Hepatic stellate cell (primary cell): ENCODE measurements around the gene CDH20.
A peak's percentile ranks its signal among the peaks of the same experiment; 100 is the strongest.

ENCODE experiments used
- DNase-seq: peaks from one replicate; pipeline ENCODE4 v3.0.0; 2011; ENCODE audit warnings: low spot score

Gene CDH20

GRCh38 chr18:61426492-61427053 lies 93.3 kb downstream of the CDH20 start:
- no peak for DNase-seq

DNA sequence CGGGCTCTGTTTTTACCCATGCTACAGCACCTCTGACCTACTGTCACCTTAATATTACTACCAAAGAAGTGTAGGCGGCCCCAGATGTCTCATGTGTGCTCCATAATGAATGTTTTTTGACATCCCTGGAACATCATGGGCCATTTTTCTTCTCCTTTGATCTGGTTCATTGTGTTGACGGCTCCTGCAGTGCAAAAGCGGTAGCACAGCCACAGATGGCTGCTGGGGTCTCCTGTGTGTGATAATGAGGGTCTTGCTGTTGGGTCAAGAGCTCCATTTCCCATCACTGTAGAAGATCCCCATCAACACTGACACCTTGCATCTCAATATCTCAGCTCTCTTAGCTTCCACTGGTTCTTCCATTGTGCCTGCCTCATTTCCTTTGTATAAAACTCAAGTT lies 95.0 kb downstream of the CDH20 start:
- no peak for DNase-seq

DNA sequence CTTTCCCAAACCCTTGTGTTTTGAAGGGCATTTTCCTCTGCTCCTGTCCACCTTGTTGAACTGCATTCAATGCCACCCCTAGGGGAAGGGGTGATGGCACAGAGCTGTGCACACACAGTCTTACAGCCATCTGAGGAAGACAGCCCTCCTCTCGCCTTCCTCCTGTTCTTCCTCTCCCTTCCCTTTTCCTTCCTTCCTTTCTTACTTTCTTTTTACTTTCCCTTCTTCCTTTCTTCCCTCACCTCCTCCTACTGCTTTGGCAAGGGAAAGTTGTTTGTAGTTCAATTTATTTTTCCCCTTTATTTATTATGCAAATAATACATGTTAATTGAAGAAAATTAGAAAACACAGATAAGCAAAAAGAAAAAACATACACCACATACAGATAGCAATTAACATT lies 99.4 kb downstream of the CDH20 start:
- no peak for DNase-seq

- peak; percentile 7 for DNase-seq
These were observed 101.9 kb downstream of the CDH20 start for GRCh38 chr18:61435064-61435652.

GRCh38 chr18:61443081-61443725 lies 110.0 kb downstream of the CDH20 start:
- DNase-seq: no peak

GRCh38 chr18:61448316-61448715 lies 115.1 kb downstream of the CDH20 start:
- DNase-seq: no peak

DNA sequence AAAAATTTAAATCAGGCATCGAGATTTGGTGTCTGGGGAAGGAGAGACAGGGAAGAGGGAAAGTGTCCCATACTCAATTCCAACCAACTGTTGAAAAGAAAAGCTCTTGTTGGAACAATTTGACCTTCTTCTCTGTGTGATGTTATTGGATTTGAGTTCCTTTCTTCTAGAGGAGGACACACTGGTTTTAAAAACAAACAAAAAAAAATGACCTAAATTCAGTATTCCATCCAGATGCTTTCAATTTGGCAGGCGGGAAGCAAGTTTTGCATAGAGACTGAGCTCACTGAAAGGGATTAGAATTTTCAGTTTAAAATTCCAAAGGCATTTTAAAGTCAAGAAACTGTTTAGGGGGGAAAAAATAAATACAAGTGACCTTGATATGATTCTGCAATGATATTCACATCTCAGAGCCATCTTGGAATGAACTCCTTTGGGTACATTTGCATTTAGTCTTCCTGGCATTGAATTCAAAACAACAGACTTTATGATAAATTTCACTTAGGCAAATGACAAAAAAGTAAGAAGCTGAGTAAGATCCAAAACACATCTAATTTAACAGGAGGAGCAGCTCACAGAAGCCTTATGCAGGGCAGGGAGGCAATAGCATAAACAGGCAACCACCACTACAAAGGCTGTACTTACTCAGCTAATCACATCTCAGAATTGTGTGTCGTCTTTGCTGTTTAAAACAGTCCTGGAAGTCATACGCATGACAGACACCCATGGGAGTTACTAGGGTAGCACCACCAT lies 126.8 kb downstream of the CDH20 start:
- no peak for DNase-seq

DNA sequence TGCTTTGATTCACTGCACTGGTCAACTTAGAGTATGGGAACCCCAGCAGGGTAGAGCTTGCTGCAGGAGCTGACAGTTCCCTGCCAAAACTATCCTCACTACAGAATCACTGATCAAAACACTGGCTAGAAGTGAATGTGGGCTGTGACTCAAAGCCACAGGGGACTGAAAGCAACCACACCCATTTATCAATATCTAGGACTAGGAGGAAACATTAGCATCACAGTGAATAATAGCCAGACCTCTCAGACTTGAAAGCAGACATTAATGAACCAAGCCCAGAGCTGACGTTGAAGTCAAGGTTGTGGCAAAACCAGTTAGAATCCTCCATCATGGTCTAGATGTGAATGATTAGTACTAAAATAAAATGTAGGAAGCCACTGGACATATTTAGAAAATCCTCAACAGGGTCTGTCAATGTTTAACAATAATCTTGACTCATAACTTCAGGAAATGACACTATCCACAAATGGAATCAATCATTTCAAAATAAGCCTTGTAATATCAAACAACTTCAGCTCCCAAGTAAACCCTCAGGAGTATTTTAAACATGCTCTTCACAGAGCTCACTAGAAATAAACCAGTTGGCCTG lies 131.4 kb downstream of the CDH20 start:
- no peak for DNase-seq

GRCh38 chr18:61466736-61467135 lies 133.5 kb downstream of the CDH20 start:
- DNase-seq: no peak

DNA sequence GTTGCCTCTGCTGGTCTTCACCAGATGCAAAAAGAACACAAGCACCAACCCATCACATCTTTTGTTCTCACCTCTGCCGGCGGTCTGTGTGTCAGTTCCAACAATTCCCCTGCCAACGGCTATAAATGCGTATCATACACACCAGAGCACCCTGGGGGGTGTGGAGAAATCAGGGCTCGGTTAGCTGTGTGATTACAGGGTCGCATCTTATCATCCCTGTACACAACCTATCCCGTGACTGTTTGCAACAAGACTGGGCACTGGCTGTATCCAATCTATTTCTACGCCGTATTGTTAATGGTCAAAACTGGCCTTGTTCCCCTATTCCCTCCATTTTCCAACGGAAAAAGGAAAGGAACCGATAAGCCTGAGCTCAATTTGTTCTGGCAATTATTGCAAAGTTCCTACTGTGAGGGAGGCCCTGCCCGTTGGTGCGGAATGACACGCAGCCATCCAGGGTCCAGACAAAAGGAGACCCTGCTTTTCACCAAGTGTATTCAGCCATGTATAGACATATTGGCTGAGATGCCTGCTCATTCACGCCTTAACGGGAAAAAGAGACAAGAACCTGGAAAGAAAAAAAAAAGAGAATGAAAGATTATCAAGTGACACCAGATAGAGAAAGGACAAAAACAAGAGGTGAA lies 136.9 kb downstream of the CDH20 start:
- no peak for DNase-seq

- no peak for DNase-seq
These were observed 138.3 kb downstream of the CDH20 start for GRCh38 chr18:61471541-61471940.

DNA sequence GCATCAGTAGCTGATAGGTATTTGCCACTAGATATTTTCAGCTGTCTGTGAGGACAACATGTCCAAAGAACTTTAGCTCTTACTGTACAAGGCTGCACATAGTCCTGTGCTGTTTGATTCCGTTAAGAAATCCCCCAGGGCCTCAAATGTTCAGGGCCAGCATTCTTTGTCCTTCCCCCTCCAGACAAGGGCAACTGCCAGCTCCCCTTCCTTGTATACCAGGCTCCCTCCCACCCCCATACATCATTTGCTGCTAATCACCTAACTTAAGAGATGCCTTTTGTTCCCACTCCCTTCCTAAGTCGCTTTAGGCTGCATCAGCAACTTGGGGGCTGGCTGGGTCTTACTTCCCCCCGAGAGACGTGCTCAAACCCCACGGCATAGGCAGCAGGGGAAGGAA lies 138.7 kb downstream of the CDH20 start:
- no peak for DNase-seq

- DNase-seq: no peak
These were observed 141.1 kb downstream of the CDH20 start for GRCh38 chr18:61474341-61474740.

- no peak for DNase-seq
These were observed 141.7 kb downstream of the CDH20 start for GRCh38 chr18:61474918-61475317.

- DNase-seq: no peak
These were observed 142.7 kb downstream of the CDH20 start for GRCh38 chr18:61475931-61476330.

DNA sequence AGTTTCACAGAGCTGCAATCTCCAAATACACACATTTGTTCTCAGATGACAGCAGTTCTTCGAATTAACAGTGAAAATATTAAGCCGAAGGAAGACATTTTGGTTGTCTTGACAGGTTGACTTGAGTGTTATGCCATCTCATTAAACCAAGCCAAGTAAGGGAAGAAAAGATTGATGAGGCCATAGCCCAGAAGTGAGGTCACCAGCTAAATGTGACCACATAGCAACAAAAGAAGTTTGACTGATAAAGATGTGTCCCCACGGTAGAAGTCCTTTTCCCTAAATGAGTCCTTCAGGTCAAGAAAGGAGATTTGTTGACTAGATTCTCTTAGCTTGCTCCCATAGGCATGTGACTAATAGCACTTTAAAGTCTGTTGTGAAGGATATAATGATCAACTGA lies 156.1 kb downstream of the CDH20 start:
- no peak for DNase-seq

DNA sequence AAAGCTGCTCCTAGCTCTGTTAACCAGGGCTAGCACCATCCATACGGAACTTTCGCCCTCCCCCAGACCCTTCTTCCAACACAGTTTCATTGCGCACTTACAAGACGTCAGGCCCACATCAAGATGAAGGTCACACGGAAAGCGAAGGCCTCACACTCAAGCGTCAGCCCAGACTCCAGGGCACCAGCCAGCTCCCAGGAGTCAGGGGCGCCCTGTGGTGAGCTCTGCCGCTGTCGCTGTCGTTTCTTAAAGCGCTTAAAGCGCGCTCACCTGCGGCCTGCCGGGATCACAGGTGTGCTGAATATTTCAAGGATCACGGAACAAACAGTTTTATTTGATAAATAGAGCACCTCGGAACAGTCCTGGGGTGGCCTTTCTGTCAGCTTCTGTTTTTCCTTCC lies 163.1 kb downstream of the CDH20 start:
- no peak for DNase-seq

GRCh38 chr18:61497422-61497821 lies 164.2 kb downstream of the CDH20 start:
- no peak for DNase-seq

DNA sequence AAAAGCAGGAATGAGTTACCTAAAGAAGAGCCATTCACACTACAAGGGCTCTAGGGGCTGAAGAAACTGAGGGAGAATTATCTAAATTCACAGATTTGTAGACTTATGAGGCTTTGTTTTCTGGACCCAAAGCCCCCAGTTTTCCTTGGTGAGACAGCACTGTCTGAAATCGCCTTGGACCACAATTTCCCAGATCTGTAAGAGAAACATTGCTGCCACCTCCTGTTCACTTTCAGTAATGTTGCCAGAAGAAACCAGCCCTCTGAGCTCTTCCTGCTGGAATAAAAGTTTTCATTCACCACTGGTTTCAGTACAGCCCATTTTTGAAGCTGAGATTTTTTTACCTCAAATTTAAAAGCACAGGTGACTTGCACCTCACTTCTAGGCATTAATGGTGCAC lies 169.2 kb downstream of the CDH20 start:
- DNase-seq: peak; percentile 57

GRCh38 chr18:61503688-61504087 lies 170.5 kb downstream of the CDH20 start:
- no peak for DNase-seq

GRCh38 chr18:61528961-61529360 lies 195.7 kb downstream of the CDH20 start:
- DNase-seq: no peak

DNA sequence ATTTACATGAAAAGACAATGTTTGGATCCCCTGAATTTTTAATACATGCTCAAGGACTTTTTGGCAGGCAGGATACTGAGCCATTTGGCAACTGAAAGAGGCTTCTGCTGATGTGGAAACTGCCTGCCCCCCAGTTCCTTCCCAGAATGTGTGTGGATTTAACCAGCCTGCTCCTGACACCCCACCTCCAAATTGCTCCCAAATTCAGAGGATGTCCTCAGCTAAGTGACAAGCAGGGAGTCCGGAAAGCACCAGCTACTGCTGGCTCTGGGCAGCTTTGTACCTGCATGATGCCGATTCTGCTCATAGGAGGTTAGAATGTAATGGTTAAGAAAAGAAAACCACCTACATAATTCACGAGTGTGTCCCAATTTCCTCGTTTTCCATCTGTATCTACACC lies 197.5 kb downstream of the CDH20 start:
- no peak for DNase-seq
